HepG2 (cell line): ENCODE results near the gene RERE. TPM values are rescaled to one million over a fixed set of nuclear protein-coding genes. Genes with fewer than 3 reads are reported as not detected.

Source experiments
- FOSL1 ChIP-seq: sonication (generic); formaldehyde crosslinking; IDR thresholded peaks from 2 replicates; pipeline ENCODE4 v1.9.0; 2021; ENCODE audit warnings: missing genetic modification reagents, borderline replicate concordance
- GPBP1L1 ChIP-seq: sonication (generic); formaldehyde crosslinking; IDR thresholded peaks from 2 replicates; pipeline ENCODE4 v1.5.0; 2020; ENCODE audit warnings: mild to moderate bottlenecking, missing genetic modification reagents
- MIXL1 ChIP-seq: IDR thresholded peaks from 2 replicates; pipeline ENCODE4 v1.6.1; 2016
- MTA1 ChIP-seq: sonication (generic); formaldehyde crosslinking; IDR thresholded peaks from 2 replicates; pipeline ENCODE4 v1.4.0; 2020; ENCODE audit warnings: missing genetic modification reagents, mild to moderate bottlenecking, borderline replicate concordance
- PAF1 ChIP-seq: IDR thresholded peaks from 2 replicates; pipeline ENCODE4 v1.6.1; 2016; ENCODE audit warnings: missing genetic modification reagents, missing compliant biosample characterization
- PRDM10 ChIP-seq: sonication (generic); formaldehyde crosslinking; IDR thresholded peaks from 2 replicates; pipeline ENCODE4 v1.4.0; 2020; ENCODE audit warnings: low read depth, missing genetic modification reagents
- PRDM15 ChIP-seq: sonication (generic); formaldehyde crosslinking; IDR thresholded peaks from 2 replicates; pipeline ENCODE4 v1.4.0; 2020; ENCODE audit warnings: missing genetic modification reagents
- ZNF143 ChIP-seq: sonication (generic); formaldehyde crosslinking; IDR thresholded peaks from 2 replicates; pipeline ENCODE4 v1.4.0; 2020; ENCODE audit warnings: missing genetic modification reagents
- ZNF354B ChIP-seq: sonication (generic); formaldehyde crosslinking; IDR thresholded peaks from 2 replicates; pipeline ENCODE4 v1.8.0; 2022; ENCODE audit warnings: mild to moderate bottlenecking, missing genetic modification reagents
- ZNF782 ChIP-seq: sonication (generic); formaldehyde crosslinking; IDR thresholded peaks from 2 replicates; pipeline ENCODE4 v1.4.0; 2020; ENCODE audit warnings: missing genetic modification reagents, mild to moderate bottlenecking, borderline replicate concordance
- ZSCAN22 ChIP-seq: sonication (generic); formaldehyde crosslinking; IDR thresholded peaks from 2 replicates; pipeline ENCODE4 v1.4.0; 2020; ENCODE audit warnings: mild to moderate bottlenecking, missing genetic modification reagents
- polyA plus RNA-seq, 8 experiments: library from polyadenylated mRNA; depleted of rRNA in 3 of 8; stranded (reverse) in 7 of 8; unstranded in 1 of 8; fragments of >200 nt; fragmentation: Illumina TruSeq in 4 of 8; extraction: Trizol in 4 of 8; gene quantifications; 2 replicates each; pipeline versions ENCODE4 v1.2.1 to v1.2.3, GENCODE V29; 2011 to 2016; ENCODE audit warnings: low read depth in 4 of 8, missing spikeins in 1 of 8, mixed read lengths in 1 of 8; ENCODE audit not compliant: insufficient read depth in 1 of 8
- total RNA-seq, 5 experiments: library from RNA; depleted of rRNA; stranded (reverse); fragments of >200 nt; fragmentation: Illumina TruSeq; extraction: Trizol; gene quantifications; 2 replicates each; pipeline ENCODE4 v1.2.3, GENCODE V29; 2016; ENCODE audit warnings: low read depth in 1 of 5

RERE gene
- total and polyA plus RNA-seq, 2 of the 13 experiments (the other 11 are each of a cell fraction or from before 2014, with no cell fraction given): 18.3 to 21.9 TPM

GRCh38 chr1:8434101-8434500 is 383.3 kb downstream of the RERE start (continued):
- TF ChIP-seq GPBP1L1 (CRISPR knock-in tag) (no peak), ZSCAN22 (CRISPR knock-in tag) (no peak), ZNF143 (no peak), PRDM10 (no peak), MIXL1 (no peak), PAF1 (CRISPR knock-in tag) (no peak), PRDM15 (no peak), ZNF782 (CRISPR knock-in tag) (no peak), FOSL1 (CRISPR knock-in tag) (no peak), MTA1 (no peak), ZNF354B (CRISPR knock-in tag) (no peak)
